Liver (tissue), 9 donors: ENCODE results near the gene VOPP1. TPM values are rescaled to one million over a fixed set of nuclear protein-coding genes. Genes with fewer than 3 reads are reported as not detected.

ENCODE experiments used
- DNase-seq: peaks from one replicate; pipeline ENCODE4 v3.0.0-alpha.2; 2017; ENCODE audit warnings: low spot score
- H3K27ac ChIP-seq, 2 donors: one replicate each; pipeline ENCODE4 v1.7.0; 2013; ENCODE audit warnings: inconsistent platforms in 2 of 2, low read length in 2 of 2, control low read depth in 1 of 2, low read depth in 1 of 2, mild to moderate bottlenecking in 1 of 2
- H3K27me3 ChIP-seq, 4 donors: one replicate each; pipeline versions ENCODE4 v1.6.1 to v1.7.0; 2013; ENCODE audit warnings: low read length in 3 of 4, inconsistent platforms in 1 of 4, mild to moderate bottlenecking in 1 of 4, moderate library complexity in 1 of 4; ENCODE audit not compliant: control insufficient read depth in 4 of 4, insufficient read depth in 4 of 4
- H3K36me3 ChIP-seq, 4 donors: one replicate each; pipeline versions ENCODE4 v1.6.1 to v1.7.0; 2013; ENCODE audit warnings: low read length in 3 of 4, mild to moderate bottlenecking in 3 of 4, low read depth in 1 of 4, moderate library complexity in 1 of 4; ENCODE audit not compliant: control insufficient read depth in 4 of 4, insufficient read depth in 3 of 4
- H3K4me1 ChIP-seq, 4 donors: one replicate each; pipeline versions ENCODE4 v1.6.1 to v1.7.0; 2013; ENCODE audit warnings: low read length in 3 of 4, mild to moderate bottlenecking in 3 of 4, moderate library complexity in 1 of 4; ENCODE audit not compliant: control insufficient read depth in 4 of 4, insufficient read depth in 4 of 4
- H3K4me3 ChIP-seq, 3 donors: one replicate each; pipeline versions ENCODE4 v1.6.1 to v1.7.0; 2013; ENCODE audit warnings: low read length in 3 of 3, control low read depth in 1 of 3, low read depth in 1 of 3, mild to moderate bottlenecking in 1 of 3
- H3K9ac ChIP-seq, 2 donors: one replicate each; pipeline ENCODE4 v1.7.0; 2013; ENCODE audit warnings: low read length in 2 of 2, mild to moderate bottlenecking in 2 of 2, moderate library complexity in 2 of 2, control low read depth in 1 of 2, low read depth in 1 of 2
- H3K9me3 ChIP-seq, 4 donors: one replicate each; pipeline versions ENCODE4 v1.6.1 to v1.7.0; 2013; ENCODE audit warnings: low read length in 3 of 4; ENCODE audit not compliant: control insufficient read depth in 4 of 4
- CTCF ChIP-seq: fragments of 150-350 bp; IDR thresholded peaks from 2 replicates; pipeline ENCODE4 v1.5.1; 2017; ENCODE audit warnings: improper control_type of control experiment, low read depth, low read length; ENCODE audit not compliant: missing input control
- EGR1 ChIP-seq, 2 donors: IDR thresholded peaks; 2 replicates each; pipeline ENCODE4 v1.6.1; 2016 to 2018; ENCODE audit warnings: antibody characterized with exemption in 2 of 2, low read depth in 2 of 2
- FOXA2 ChIP-seq: IDR thresholded peaks from 2 replicates; pipeline ENCODE4 v1.6.1; 2016; ENCODE audit warnings: antibody characterized with exemption
- GABPA ChIP-seq, 2 donors: IDR thresholded peaks in 1 of 2; conservative IDR thresholded peaks in 1 of 2; 2 replicates each; pipeline ENCODE4 v1.6.1; 2016; ENCODE audit warnings: antibody characterized with exemption in 2 of 2, mild to moderate bottlenecking in 1 of 2, moderate library complexity in 1 of 2
- HNF4A ChIP-seq, 2 donors: conservative IDR thresholded peaks; 2 replicates each; pipeline ENCODE4 v1.6.1; 2016; ENCODE audit warnings: antibody characterized with exemption in 2 of 2, mild to moderate bottlenecking in 2 of 2
- HNF4G ChIP-seq: IDR thresholded peaks from 2 replicates; pipeline ENCODE4 v1.6.1; 2016; ENCODE audit warnings: antibody characterized with exemption
- JUND ChIP-seq, 2 donors: IDR thresholded peaks; 2 replicates each; pipeline ENCODE4 v1.6.1; 2016; ENCODE audit warnings: antibody characterized with exemption in 2 of 2
- RAD21 ChIP-seq, 2 donors: IDR thresholded peaks; 2 replicates each; pipeline ENCODE4 v1.6.1; 2016; ENCODE audit warnings: antibody characterized with exemption in 2 of 2, mild to moderate bottlenecking in 2 of 2
- RXRA ChIP-seq, 2 donors: IDR thresholded peaks; 2 replicates each; pipeline ENCODE4 v1.6.1; 2017 to 2018; ENCODE audit warnings: antibody characterized with exemption in 2 of 2, mild to moderate bottlenecking in 1 of 2
- SP1 ChIP-seq: IDR thresholded peaks from 2 replicates; pipeline ENCODE4 v1.6.1; 2018; ENCODE audit warnings: antibody characterized with exemption, mild to moderate bottlenecking
- TAF1 ChIP-seq: conservative IDR thresholded peaks from 2 replicates; pipeline ENCODE4 v1.6.1; 2016; ENCODE audit warnings: antibody characterized with exemption, mild to moderate bottlenecking
- YY1 ChIP-seq: IDR thresholded peaks from 2 replicates; pipeline ENCODE4 v1.6.1; 2016; ENCODE audit warnings: antibody characterized with exemption, mild to moderate bottlenecking
- WGBS: extraction: QIAGEN DNeasy Blood & Tissue Kit; methylation state at CpG from one replicate; pipeline ENCODE4 v1.1.7; 2013; 5-methylcytosine and 5-hydroxymethylcytosine counted together
- polyA plus RNA-seq, 2 donors: library from polyadenylated mRNA; stranded (reverse) in 1 of 2; unstranded in 1 of 2; fragments of 200-250 nt in 1 of 2; fragments of >200 nt in 1 of 2; fragmentation: Nextera tagmentation in 1 of 2; extraction: Ambion mirVana in 1 of 2; gene quantifications; one replicate each; pipeline versions ENCODE4 v1.2.1 to v1.2.3, GENCODE V29; 2013 to 2015
- total RNA-seq, 2 donors: library from RNA; depleted of rRNA; stranded (reverse); fragments of >200 nt; gene quantifications; one replicate each; pipeline ENCODE4 v1.2.3, GENCODE V29; 2014
- donor health status: healthy.
- donor health status: healthy.
- donor health status: healthy.
- donor health status: healthy.
- donor health status: healthy.

Gene VOPP1
- total and polyA plus RNA-seq, 4 donors = 11.5 to 23.8 (median 21.7) TPM

- WGBS = 62% methylated on average over 4 of the region's 4 CpGs
- Histone ChIP-seq H3K9me3 (no peaks in the 10 kb centered on the region), H3K9ac (no peak overlapping the region), H3K27me3 (no peaks in the 10 kb centered on the region), H3K4me1 (peaks cover 14 to 28% (median 23%) of the 10 kb centered on the region in 4 donors), H3K4me3 (no peak overlapping the region), H3K27ac (no peak overlapping the region), H3K36me3 (no peaks in the 10 kb centered on the region)
- DNase-seq = no peak
- TF ChIP-seq YY1 (no peak), FOXA2 (no peak), TAF1 (no peak), RAD21 (IDR thresholded peaks at IDR 0.05) (no peak)
Observed at GRCh38 chr7:55568613-55569268, 3.6 kb downstream of the VOPP1 start.

GRCh38 chr7:55567571-55567970 lies 4.7 kb downstream of the VOPP1 start:
- H3K4me3 ChIP-seq = no peak overlapping the region
- no peak for TF ChIP-seq GABPA (IDR thresholded peaks at IDR 0.05 in 1 of 2, conservative IDR thresholded peaks at IDR 0.05 in 1 of 2)
- no peak for TF ChIP-seq HNF4G
- no peak for TF ChIP-seq JUND (IDR thresholded peaks at IDR 0.05)
- no peak for TF ChIP-seq EGR1 (IDR thresholded peaks at IDR 0.05; ENCODE audit: low read depth in 2 of 2)
- no peak for TF ChIP-seq RAD21 (IDR thresholded peaks at IDR 0.05)
- no peak for TF ChIP-seq FOXA2
- TF ChIP-seq RXRA (IDR thresholded peaks at IDR 0.05) = no peak
- TF ChIP-seq CTCF = no peak
- WGBS = 73% methylated on average over 3 of the region's 3 CpGs
- H3K4me1 ChIP-seq = peaks cover 12 to 23% (median 14%) of the 10 kb centered on the region in 4 donors
- no peak overlapping the region for H3K27ac ChIP-seq
- H3K9ac ChIP-seq = no peak overlapping the region
- H3K27me3 ChIP-seq = no peaks in the 10 kb centered on the region
- no peak for DNase-seq
- H3K9me3 ChIP-seq = no peaks in the 10 kb centered on the region
- H3K36me3 ChIP-seq = no peaks in the 10 kb centered on the region

- peaks cover 8 to 17% (median 13%) of the 10 kb centered on the region in 4 donors for H3K4me1 ChIP-seq
- WGBS = 54% methylated on average over 3 of the region's 3 CpGs
- H3K36me3 ChIP-seq = no peaks in the 10 kb centered on the region
- H3K27me3 ChIP-seq = no peaks in the 10 kb centered on the region
- H3K27ac ChIP-seq = no peak overlapping the region
- DNase-seq = no peak
- no peak overlapping the region for H3K4me3 ChIP-seq
- H3K9ac ChIP-seq = no peak overlapping the region
- TF ChIP-seq SP1 = peak; percentile 16
- TF ChIP-seq EGR1 (IDR thresholded peaks at IDR 0.05; ENCODE audit: low read depth in 2 of 2) = no peak
- TF ChIP-seq HNF4A (conservative IDR thresholded peaks at IDR 0.05) = peak; percentile 14
- no peaks in the 10 kb centered on the region for H3K9me3 ChIP-seq
Observed at GRCh38 chr7:55565681-55566080, 6.6 kb downstream of the VOPP1 start.
